ENCODE results near the gene HIPK2. TPM values are rescaled to one million over a fixed set of nuclear protein-coding genes. Genes with fewer than 3 reads are reported as not detected.

The HIPK2 gene
- total and polyA plus RNA-seq, 7 donors = 2.4 to 15.7 (median 7.9) TPM

GRCh38 chr7:139563856-139564255 is 213.9 kb downstream of the HIPK2 start:
- DNase-seq = no peak
- TF ChIP-seq POLR2A (IDR thresholded peaks at IDR 0.05) (no peak), CTCF (IDR thresholded peaks at IDR 0.05) (no peak), EP300 (IDR thresholded peaks at IDR 0.05) (no peak), POLR2AphosphoS5 (IDR thresholded peaks at IDR 0.05) (no peak)
- 93 to 95% methylated on average over 5 of the region's 5 CpGs for WGBS, 2 donors

GRCh38 chr7:139562961-139563565 is 214.7 kb downstream of the HIPK2 start:
- Histone ChIP-seq H3K27me3 (no peaks in the 10 kb centered on the region), H3K4me3 (no peak overlapping the region), H3K4me1 (no peaks in the 10 kb centered on the region), H3K9me3 (no peaks in the 10 kb centered on the region), H3K27ac (no peak overlapping the region), H3K36me3 (no peaks in the 10 kb centered on the region)
- TF ChIP-seq EP300 (IDR thresholded peaks at IDR 0.05) (no peak), CTCF (IDR thresholded peaks at IDR 0.05) (no peak), POLR2AphosphoS5 (IDR thresholded peaks at IDR 0.05) (no peak), POLR2A (IDR thresholded peaks at IDR 0.05) (no peak)
- intact Hi-C loops (cut with DNase I) = no loop called here
- no peak for DNase-seq
- 77 to 81% methylated on average over 13 of the region's 13 CpGs for WGBS, 2 donors

More at GRCh38 chr7:139563856-139564255, 213.9 kb downstream of the HIPK2 start:
- Histone ChIP-seq H3K27me3 (no peaks in the 10 kb centered on the region), H3K4me3 (no peak overlapping the region), H3K4me1 (no peaks in the 10 kb centered on the region), H3K36me3 (no peaks in the 10 kb centered on the region), H3K27ac (no peak overlapping the region), H3K9me3 (no peaks in the 10 kb centered on the region)
- intact Hi-C loops (cut with DNase I) = no loop called here

- Histone ChIP-seq H3K4me3 (no peak overlapping the region), H3K27me3 (no peaks in the 10 kb centered on the region), H3K36me3 (no peaks in the 10 kb centered on the region), H3K27ac (no peak overlapping the region), H3K9me3 (no peaks in the 10 kb centered on the region), H3K4me1 (no peaks in the 10 kb centered on the region)
- TF ChIP-seq POLR2AphosphoS5 (IDR thresholded peaks at IDR 0.05) (no peak), EP300 (IDR thresholded peaks at IDR 0.05) (no peak), POLR2A (IDR thresholded peaks at IDR 0.05) (no peak), CTCF (IDR thresholded peaks at IDR 0.05) (no peak)
- 91 to 94% methylated on average over 12 of the region's 12 CpGs for WGBS, 2 donors
- DNase-seq = no peak
- intact Hi-C loops (cut with DNase I) = no loop called here
Measured at GRCh38 chr7:139562491-139562890, 215.3 kb downstream of the HIPK2 start.

- WGBS, 2 donors = 23 to 69% methylated on average over 11 of the region's 11 CpGs
Measured at GRCh38 chr7:139560678-139561077, 217.1 kb downstream of the HIPK2 start.

More at GRCh38 chr7:139560678-139561077, 217.1 kb downstream of the HIPK2 start:
- Histone ChIP-seq H3K4me3 (no peak overlapping the region), H3K27me3 (no peaks in the 10 kb centered on the region), H3K36me3 (no peaks in the 10 kb centered on the region), H3K27ac (no peak overlapping the region), H3K4me1 (no peaks in the 10 kb centered on the region), H3K9me3 (no peaks in the 10 kb centered on the region)
- no peak for TF ChIP-seq CTCF (IDR thresholded peaks at IDR 0.05)
- TF ChIP-seq POLR2A (IDR thresholded peaks at IDR 0.05) = no peak
- no peak for TF ChIP-seq EP300 (IDR thresholded peaks at IDR 0.05)
- no peak for TF ChIP-seq POLR2AphosphoS5 (IDR thresholded peaks at IDR 0.05)
- DNase-seq = no peak
- intact Hi-C loops (cut with DNase I) = no loop called here
